HG03575 (cell line): ENCODE data around the gene FBLN2.

Source experiments
- ATAC-seq: cut with Tn5 transposase; IDR thresholded peaks from one replicate; pipeline ENCODE4 v1.9.1; 2021; ENCODE audit not compliant: unreplicated experiment, insufficient number of reproducible peaks, low FRiP score; ENCODE audit errors: extremely low read depth

The FBLN2 gene

GRCh38 chr3:13574083-13574797 lies 25.3 kb downstream of the FBLN2 start:
- ATAC-seq: no peak

GRCh38 chr3:13574798-13575451 lies 26.0 kb downstream of the FBLN2 start:
- no peak for ATAC-seq

- no peak for ATAC-seq
Measured at GRCh38 chr3:13575459-13576061, 26.6 kb downstream of the FBLN2 start.

- no peak for ATAC-seq
Measured at GRCh38 chr3:13577181-13578121, 28.5 kb downstream of the FBLN2 start.

GRCh38 chr3:13578251-13578650 lies 29.3 kb downstream of the FBLN2 start:
- ATAC-seq: no peak

- no peak for ATAC-seq
Measured at GRCh38 chr3:13579063-13579462, 30.1 kb downstream of the FBLN2 start.

- ATAC-seq: no peak
Measured at GRCh38 chr3:13580256-13581023, 31.5 kb downstream of the FBLN2 start.

GRCh38 chr3:13581485-13582365 lies 32.8 kb downstream of the FBLN2 start:
- no peak for ATAC-seq

- no peak for ATAC-seq
Measured at GRCh38 chr3:13582366-13583250, 33.7 kb downstream of the FBLN2 start.

GRCh38 chr3:13583251-13584180 lies 34.6 kb downstream of the FBLN2 start:
- ATAC-seq: no peak

- ATAC-seq: no peak
Measured at GRCh38 chr3:13584427-13584891, 35.5 kb downstream of the FBLN2 start.

- ATAC-seq: no peak
Measured at GRCh38 chr3:13584901-13585300, 36.0 kb downstream of the FBLN2 start.

- no peak for ATAC-seq
Measured at GRCh38 chr3:13587442-13587841, 38.5 kb downstream of the FBLN2 start.

GRCh38 chr3:13588221-13588701 lies 39.3 kb downstream of the FBLN2 start:
- ATAC-seq: no peak

GRCh38 chr3:13588993-13589392 lies 40.1 kb downstream of the FBLN2 start:
- no peak for ATAC-seq
